ENCODE data around the gene LRRC56.

The LRRC56 gene

GRCh38 chr11:592918-593317 lies 55.6 kb downstream of the LRRC56 start:
- DNase-seq (ENCODE audit: low read depth in 2 of 2, low spot score in 1 of 2): no peak

- no peak for DNase-seq (ENCODE audit: low read depth in 2 of 2, low spot score in 1 of 2)
Measured at GRCh38 chr11:593347-593746, 56.0 kb downstream of the LRRC56 start.

GRCh38 chr11:595400-595799 lies 58.1 kb downstream of the LRRC56 start:
- no peak for DNase-seq (ENCODE audit: low read depth in 2 of 2, low spot score in 1 of 2)

- no peak for DNase-seq (ENCODE audit: low read depth in 2 of 2, low spot score in 1 of 2)
Measured at GRCh38 chr11:596374-596773, 59.0 kb downstream of the LRRC56 start.

- no peak for DNase-seq (ENCODE audit: low read depth in 2 of 2, low spot score in 1 of 2)
Measured at GRCh38 chr11:597166-597725, 59.9 kb downstream of the LRRC56 start.

GRCh38 chr11:598005-598680 lies 60.8 kb downstream of the LRRC56 start:
- DNase-seq (ENCODE audit: low read depth in 2 of 2, low spot score in 1 of 2): no peak

- DNase-seq (ENCODE audit: low read depth in 2 of 2, low spot score in 1 of 2): no peak
Measured at GRCh38 chr11:601573-602245, 64.4 kb downstream of the LRRC56 start.

GRCh38 chr11:603154-603553 lies 65.8 kb downstream of the LRRC56 start:
- DNase-seq (ENCODE audit: low read depth in 2 of 2, low spot score in 1 of 2): no peak

Data from stimulated activated CD8-positive, alpha-beta memory T cell treated with anti-CD3 and anti-CD28 coated beads, Interleukin-4, amount 100 ng/mL, for 1 hour (primary cell).